GM18907 (cell line): Measurements from ENCODE around the gene BUD31.
A peak's percentile ranks its signal among the peaks of the same experiment; 100 is the strongest.
"Not testable (repeated sequence)": the region's sequence is repeated elsewhere in the genome, so short reads cannot be mapped to it uniquely, and the experiment has no call there.

Experiments
- ATAC-seq: cut with Tn5 transposase; IDR thresholded peaks from one replicate; pipeline ENCODE4 v1.9.1; 2021; ENCODE audit warnings: mild to moderate bottlenecking, moderate library complexity; ENCODE audit not compliant: unreplicated experiment

BUD31 gene

GRCh38 chr7:99428972-99429566 is 20.3 kb downstream of the BUD31 start:
- no peak for ATAC-seq

- no peak for ATAC-seq
These were observed 21.0 kb downstream of the BUD31 start for GRCh38 chr7:99429756-99430155.

GRCh38 chr7:99431756-99432540 is 23.2 kb downstream of the BUD31 start:
- ATAC-seq = not testable (repeated sequence)

- ATAC-seq = no peak
These were observed 24.4 kb downstream of the BUD31 start for GRCh38 chr7:99433158-99433557.

- no peak for ATAC-seq
These were observed 29.3 kb downstream of the BUD31 start for GRCh38 chr7:99437946-99438572.

- ATAC-seq = peak; percentile 89
These were observed 30.1 kb downstream of the BUD31 start, which contains the start of the genes CPSF4 and PTCD1 for GRCh38 chr7:99438573-99439480. Gene CPSF4 (plus strand): TSS chr7:99438943. CDS start chr7:99439083, 140 bp downstream. Gene PTCD1 (minus strand): TSS chr7:99438798. CDS start chr7:99435242, 3,556 bp downstream.

GRCh38 chr7:99440195-99440594 is 31.4 kb downstream of the BUD31 start:
- ATAC-seq = no peak

GRCh38 chr7:99446096-99446495 is 37.3 kb downstream of the BUD31 start:
- no peak for ATAC-seq

- ATAC-seq = no peak
These were observed 39.2 kb downstream of the BUD31 start for GRCh38 chr7:99447943-99448342.

GRCh38 chr7:99448855-99449254 is 40.1 kb downstream of the BUD31 start:
- ATAC-seq = no peak

- no peak for ATAC-seq
These were observed 40.6 kb downstream of the BUD31 start for GRCh38 chr7:99449326-99449725.

- ATAC-seq = no peak
These were observed 43.2 kb downstream of the BUD31 start for GRCh38 chr7:99451936-99452335.

- no peak for ATAC-seq
These were observed 43.8 kb downstream of the BUD31 start for GRCh38 chr7:99452541-99452940.

- no peak for ATAC-seq
These were observed 44.3 kb downstream of the BUD31 start for GRCh38 chr7:99453105-99453504.

GRCh38 chr7:99455874-99456273 is 47.1 kb downstream of the BUD31 start:
- ATAC-seq = no peak

GRCh38 chr7:99456288-99456687 is 47.5 kb downstream of the BUD31 start:
- no peak for ATAC-seq

- no peak for ATAC-seq
These were observed 48.4 kb downstream of the BUD31 start for GRCh38 chr7:99457050-99457649.

- no peak for ATAC-seq
These were observed 49.1 kb downstream of the BUD31 start for GRCh38 chr7:99457650-99458493.

GRCh38 chr7:99459087-99459486 is 50.3 kb downstream of the BUD31 start:
- ATAC-seq = no peak

- no peak for ATAC-seq
These were observed 51.9 kb downstream of the BUD31 start for GRCh38 chr7:99460651-99461050.
